AG04449 (cell line): ENCODE data around the gene RGS3.

Experiments
- CTCF ChIA-PET: fragments of 350-600 bp; formaldehyde crosslinking; extraction: SDS; loops from one replicate; lab custom pipeline; 2021; ENCODE audit warnings: antibody characterized with exemption; lab: Yijun Ruan, JAX
- POLR2A ChIA-PET: fragments of 400-600, 350-600 bp; formaldehyde crosslinking; extraction: SDS; loops from one replicate; lab custom pipeline; 2020; ENCODE audit warnings: antibody characterized with exemption, inconsistent platforms; lab: Yijun Ruan, JAX
- DNase-seq: peaks from one replicate; pipeline ENCODE4 v3.0.0-alpha.2; 2010; ENCODE audit warnings: low read depth, low spot score
- H3K4me3 ChIP-seq: 2 replicates; pipeline ENCODE4 v1.5.1; 2011; ENCODE audit warnings: low read depth, mild to moderate bottlenecking, control low read depth, low read length
- CTCF ChIP-seq: IDR thresholded peaks from one replicate; pipeline ENCODE4 v1.5.1; 2011; ENCODE audit warnings: mild to moderate bottlenecking, moderate library complexity, low read length, control low read depth, inconsistent platforms; ENCODE audit not compliant: insufficient read depth; ENCODE audit errors: missing control alignments

Gene RGS3

GRCh38 chr9:113536483-113537228 is 73.1 kb downstream of the RGS3 start:
- CTCF ChIA-PET: interaction anchor here (0.9 to 1.2 kb wide), 2 partner anchors 28 to 135 kb away, joined by 3 read pairs; no protein-coding TSS in a partner anchor
- TF ChIP-seq CTCF: no peak
- no peak for DNase-seq
- no peak overlapping the region for H3K4me3 ChIP-seq
- POLR2A ChIA-PET: no interaction called here

- CTCF ChIA-PET: interaction anchor here (1.2 to 1.5 kb wide), 3 partner anchors 21 to 118 kb away, joined by 3 read pairs; no protein-coding TSS in a partner anchor
- no peak for TF ChIP-seq CTCF
- POLR2A ChIA-PET: no interaction called here
- no peak overlapping the region for H3K4me3 ChIP-seq
- DNase-seq: no peak
Measured at GRCh38 chr9:113537229-113537810, 73.8 kb downstream of the RGS3 start.

GRCh38 chr9:113538131-113538530 is 74.6 kb downstream of the RGS3 start:
- H3K4me3 ChIP-seq: no peak overlapping the region
- CTCF ChIA-PET: interaction anchor here (1.4 to 1.5 kb wide), 2 partner anchors 20 to 117 kb away, joined by 3 read pairs; no protein-coding TSS in a partner anchor
- no peak for TF ChIP-seq CTCF
- POLR2A ChIA-PET: no interaction called here
- DNase-seq: no peak

DNA sequence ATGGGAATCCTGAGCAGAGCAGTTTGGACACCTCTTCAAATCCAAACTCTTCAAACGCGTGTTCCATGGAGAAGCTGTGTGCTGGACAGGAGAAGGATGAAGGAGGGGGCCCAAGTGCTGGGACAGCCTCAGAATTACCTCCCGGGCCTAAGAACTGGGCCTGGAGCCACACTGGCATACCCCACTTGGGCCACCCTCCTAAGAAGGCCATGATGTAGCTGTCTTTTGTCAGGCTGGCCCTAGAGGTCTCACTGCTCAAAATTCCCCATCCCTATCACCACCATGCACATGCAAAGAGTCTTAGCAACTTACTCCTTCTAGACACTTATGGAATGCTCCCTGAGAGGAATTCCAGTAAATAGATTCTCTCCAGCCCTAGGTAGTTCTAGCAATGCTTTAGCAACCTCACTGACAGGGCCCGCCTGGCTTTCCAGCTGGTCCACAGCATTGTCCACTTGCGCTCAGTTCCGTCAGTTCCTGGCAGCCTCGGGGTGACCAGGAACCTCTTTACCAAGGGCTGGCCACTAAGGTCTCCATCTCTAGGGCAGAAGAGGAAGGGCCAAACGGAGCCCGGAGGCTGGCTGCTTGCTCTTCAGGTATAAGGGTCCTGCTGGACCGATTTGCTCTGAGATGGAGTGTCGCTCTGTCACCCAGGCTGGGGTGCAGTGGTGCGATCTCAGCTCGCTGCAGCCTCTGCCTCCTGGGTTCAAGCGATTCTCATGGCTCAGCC is 75.3 kb downstream of the RGS3 start:
- no peak for DNase-seq
- POLR2A ChIA-PET: no interaction called here
- CTCF ChIA-PET: interaction anchor here (1.3 to 1.5 kb wide), 3 partner anchors 12 to 116 kb away, joined by 3 read pairs; no protein-coding TSS in a partner anchor
- no peak overlapping the region for H3K4me3 ChIP-seq
- TF ChIP-seq CTCF: no peak

GRCh38 chr9:113540466-113540865 is 76.9 kb downstream of the RGS3 start:
- TF ChIP-seq CTCF: no peak
- CTCF ChIA-PET: interaction anchor here (0.7 to 1.3 kb wide), 3 partner anchors 10 to 116 kb away, joined by 3 read pairs; no protein-coding TSS in a partner anchor
- no peak for DNase-seq
- POLR2A ChIA-PET: no interaction called here
- no peak overlapping the region for H3K4me3 ChIP-seq
